HL-60 (cell line): Measurements from ENCODE around the gene MEF2A.

ENCODE experiments used
- DNase-seq, 2 experiments: peaks; one replicate each; pipeline ENCODE4 v3.0.0-alpha.2; 2010 to 2020; ENCODE audit warnings: low read depth in 1 of 2, low spot score in 1 of 2
- H3K27ac ChIP-seq: fragments of 250-450 bp; sonication (Bioruptor Pico); replicated peaks from 2 replicates; pipeline ENCODE4 v1.5.1; 2020; ENCODE audit warnings: mild to moderate bottlenecking, moderate library complexity
- H3K27me3 ChIP-seq: fragments of 250-450 bp; sonication (Bioruptor Pico); 2 replicates; pipeline ENCODE4 v1.5.1; 2021; ENCODE audit warnings: mild to moderate bottlenecking, moderate library complexity; ENCODE audit not compliant: insufficient read depth, poor library complexity, severe bottlenecking
- H3K4me3 ChIP-seq: replicated peaks from 2 replicates; pipeline ENCODE4 v1.5.1; 2011; ENCODE audit warnings: mild to moderate bottlenecking, control low read depth, low read length; ENCODE audit not compliant: insufficient read depth
- GABPA ChIP-seq: IDR thresholded peaks from 2 replicates; pipeline ENCODE4 v1.6.1; 2012; ENCODE audit warnings: low read depth
- POLR2AphosphoS5 ChIP-seq: IDR thresholded peaks from 2 replicates; pipeline ENCODE4 v1.6.1; 2012; ENCODE audit warnings: low read depth
- SPI1 ChIP-seq: IDR thresholded peaks from 2 replicates; pipeline ENCODE4 v1.6.1; 2012; ENCODE audit warnings: low read depth, mild to moderate bottlenecking, borderline replicate concordance
- TF ChIP-seq, protein P1 (sequence below): IDR thresholded peaks from one replicate; pipeline ENCODE4 v1.5.1; 2011; ENCODE audit warnings: low read length, control low read depth, inconsistent platforms; ENCODE audit not compliant: insufficient read depth
- TF ChIP-seq, protein P2 (sequence below): IDR thresholded peaks from 2 replicates; pipeline ENCODE4 v1.6.1; 2012; ENCODE audit warnings: low read depth; ENCODE audit not compliant: insufficient replicate concordance

The MEF2A gene

DNA sequence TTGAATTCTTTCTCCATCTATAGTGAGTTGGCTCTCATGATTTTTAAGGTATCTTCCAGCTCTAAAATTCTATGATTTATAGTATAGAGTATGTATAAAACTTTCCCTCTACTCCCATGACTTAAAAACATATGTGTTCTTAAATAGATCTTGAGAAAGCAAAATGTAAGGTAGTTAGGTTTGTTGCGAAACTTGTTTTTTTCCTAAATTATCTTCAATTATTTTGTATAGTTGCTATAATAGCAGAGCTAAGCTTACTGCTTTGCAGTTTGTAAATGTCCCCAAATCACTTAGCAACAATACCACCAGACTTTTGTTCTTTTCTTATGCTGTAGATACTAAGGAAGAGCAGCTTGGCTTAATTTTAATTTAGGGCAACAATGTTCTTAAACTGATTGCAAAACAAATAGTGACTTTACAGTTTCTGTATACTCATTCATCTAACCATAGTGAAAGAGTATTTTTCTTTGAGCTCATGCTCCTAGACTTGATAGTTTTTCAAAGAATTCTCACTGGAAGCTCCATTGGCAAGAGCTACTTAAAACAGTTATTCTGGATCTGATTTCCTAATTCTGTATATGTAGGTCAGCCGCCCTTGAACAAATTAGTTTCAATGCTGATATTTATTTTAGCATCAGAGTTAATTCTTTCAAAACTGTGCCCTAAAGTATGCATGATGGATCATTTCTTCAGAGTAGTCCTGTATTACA is 106.3 kb downstream of the MEF2A start:
- no peak overlapping the region for H3K27ac ChIP-seq
- no peak for DNase-seq
- no peaks in the 10 kb centered on the region for H3K27me3 ChIP-seq
- TF ChIP-seq GABPA, result no peak
- TF ChIP-seq POLR2AphosphoS5, result no peak
- TF ChIP-seq, protein P1, sequence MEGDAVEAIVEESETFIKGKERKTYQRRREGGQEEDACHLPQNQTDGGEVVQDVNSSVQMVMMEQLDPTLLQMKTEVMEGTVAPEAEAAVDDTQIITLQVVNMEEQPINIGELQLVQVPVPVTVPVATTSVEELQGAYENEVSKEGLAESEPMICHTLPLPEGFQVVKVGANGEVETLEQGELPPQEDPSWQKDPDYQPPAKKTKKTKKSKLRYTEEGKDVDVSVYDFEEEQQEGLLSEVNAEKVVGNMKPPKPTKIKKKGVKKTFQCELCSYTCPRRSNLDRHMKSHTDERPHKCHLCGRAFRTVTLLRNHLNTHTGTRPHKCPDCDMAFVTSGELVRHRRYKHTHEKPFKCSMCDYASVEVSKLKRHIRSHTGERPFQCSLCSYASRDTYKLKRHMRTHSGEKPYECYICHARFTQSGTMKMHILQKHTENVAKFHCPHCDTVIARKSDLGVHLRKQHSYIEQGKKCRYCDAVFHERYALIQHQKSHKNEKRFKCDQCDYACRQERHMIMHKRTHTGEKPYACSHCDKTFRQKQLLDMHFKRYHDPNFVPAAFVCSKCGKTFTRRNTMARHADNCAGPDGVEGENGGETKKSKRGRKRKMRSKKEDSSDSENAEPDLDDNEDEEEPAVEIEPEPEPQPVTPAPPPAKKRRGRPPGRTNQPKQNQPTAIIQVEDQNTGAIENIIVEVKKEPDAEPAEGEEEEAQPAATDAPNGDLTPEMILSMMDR, result no peak
- TF ChIP-seq, protein P2, sequence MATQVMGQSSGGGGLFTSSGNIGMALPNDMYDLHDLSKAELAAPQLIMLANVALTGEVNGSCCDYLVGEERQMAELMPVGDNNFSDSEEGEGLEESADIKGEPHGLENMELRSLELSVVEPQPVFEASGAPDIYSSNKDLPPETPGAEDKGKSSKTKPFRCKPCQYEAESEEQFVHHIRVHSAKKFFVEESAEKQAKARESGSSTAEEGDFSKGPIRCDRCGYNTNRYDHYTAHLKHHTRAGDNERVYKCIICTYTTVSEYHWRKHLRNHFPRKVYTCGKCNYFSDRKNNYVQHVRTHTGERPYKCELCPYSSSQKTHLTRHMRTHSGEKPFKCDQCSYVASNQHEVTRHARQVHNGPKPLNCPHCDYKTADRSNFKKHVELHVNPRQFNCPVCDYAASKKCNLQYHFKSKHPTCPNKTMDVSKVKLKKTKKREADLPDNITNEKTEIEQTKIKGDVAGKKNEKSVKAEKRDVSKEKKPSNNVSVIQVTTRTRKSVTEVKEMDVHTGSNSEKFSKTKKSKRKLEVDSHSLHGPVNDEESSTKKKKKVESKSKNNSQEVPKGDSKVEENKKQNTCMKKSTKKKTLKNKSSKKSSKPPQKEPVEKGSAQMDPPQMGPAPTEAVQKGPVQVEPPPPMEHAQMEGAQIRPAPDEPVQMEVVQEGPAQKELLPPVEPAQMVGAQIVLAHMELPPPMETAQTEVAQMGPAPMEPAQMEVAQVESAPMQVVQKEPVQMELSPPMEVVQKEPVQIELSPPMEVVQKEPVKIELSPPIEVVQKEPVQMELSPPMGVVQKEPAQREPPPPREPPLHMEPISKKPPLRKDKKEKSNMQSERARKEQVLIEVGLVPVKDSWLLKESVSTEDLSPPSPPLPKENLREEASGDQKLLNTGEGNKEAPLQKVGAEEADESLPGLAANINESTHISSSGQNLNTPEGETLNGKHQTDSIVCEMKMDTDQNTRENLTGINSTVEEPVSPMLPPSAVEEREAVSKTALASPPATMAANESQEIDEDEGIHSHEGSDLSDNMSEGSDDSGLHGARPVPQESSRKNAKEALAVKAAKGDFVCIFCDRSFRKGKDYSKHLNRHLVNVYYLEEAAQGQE, result no peak
- TF ChIP-seq SPI1, result no peak
- H3K4me3 ChIP-seq, result no peak overlapping the region

DNA sequence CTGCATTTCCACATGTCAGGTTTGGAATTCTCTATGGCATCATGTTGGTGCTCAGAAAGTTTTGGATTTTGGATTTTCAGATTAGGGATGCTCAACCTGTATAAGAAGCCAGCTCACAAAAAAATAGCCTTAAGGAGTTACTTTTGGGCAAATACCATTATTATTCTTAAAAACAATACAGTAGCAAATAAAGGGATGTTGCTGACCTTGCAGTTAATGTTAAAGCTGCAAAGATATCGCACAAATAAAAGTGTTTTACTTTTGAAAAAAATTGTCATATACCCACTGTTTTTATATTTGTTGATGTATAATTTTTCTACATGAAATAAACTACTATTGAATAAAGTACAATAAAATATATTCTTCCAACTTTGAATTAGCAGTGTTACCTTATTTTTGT is 107.3 kb downstream of the MEF2A start:
- TF ChIP-seq GABPA, result no peak

DNA sequence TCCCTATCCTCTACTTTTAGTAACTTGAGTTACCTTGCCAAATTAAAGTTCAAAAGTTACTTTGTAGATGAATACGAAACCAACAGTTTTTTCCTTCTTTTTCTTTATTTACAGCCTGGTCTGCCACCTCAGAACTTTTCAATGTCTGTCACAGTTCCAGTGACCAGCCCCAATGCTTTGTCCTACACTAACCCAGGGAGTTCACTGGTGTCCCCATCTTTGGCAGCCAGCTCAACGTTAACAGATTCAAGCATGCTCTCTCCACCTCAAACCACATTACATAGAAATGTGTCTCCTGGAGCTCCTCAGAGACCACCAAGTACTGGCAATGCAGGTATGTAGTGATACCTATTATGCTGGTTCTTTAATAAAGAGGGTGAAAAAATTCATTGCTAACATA is 108.5 kb downstream of the MEF2A start:
- no peak for DNase-seq
- H3K4me3 ChIP-seq, result no peak overlapping the region
- no peaks in the 10 kb centered on the region for H3K27me3 ChIP-seq
- no peak overlapping the region for H3K27ac ChIP-seq
- TF ChIP-seq, protein P1, result no peak
- TF ChIP-seq SPI1 (no peak), GABPA (no peak), POLR2AphosphoS5 (no peak)
- TF ChIP-seq, protein P2, result no peak

More for the DNA sequence above, 107.3 kb downstream of the MEF2A start:
- Histone ChIP-seq H3K27me3 (no peaks in the 10 kb centered on the region), H3K4me3 (no peak overlapping the region), H3K27ac (no peak overlapping the region)
- DNase-seq, result no peak

DNA sequence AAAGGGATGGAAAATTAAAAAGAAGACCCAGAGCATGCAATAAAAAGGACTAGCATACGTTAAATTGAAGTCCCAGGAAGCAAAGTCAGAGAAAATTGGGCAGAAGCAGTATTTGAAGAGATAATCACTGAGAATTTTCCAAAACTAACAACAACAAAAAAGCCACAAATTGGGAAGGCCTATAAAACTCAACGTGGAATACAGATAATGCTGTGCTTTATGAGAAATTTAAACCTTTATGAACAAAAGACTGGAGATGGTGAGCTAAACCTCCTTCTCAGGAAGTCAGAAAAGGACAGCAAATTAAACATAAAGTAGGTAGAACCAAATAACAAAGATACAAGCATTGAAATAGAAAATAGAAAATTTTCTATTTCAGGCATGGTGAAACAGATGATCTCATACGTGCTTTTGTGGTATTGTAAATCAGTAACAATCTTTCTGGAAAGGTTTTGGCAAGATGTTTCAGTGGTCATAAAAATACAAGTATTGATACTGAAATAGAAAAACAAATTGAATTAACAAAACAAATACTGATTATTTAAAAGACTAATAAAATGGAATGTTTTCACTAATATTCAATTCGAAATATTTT is 111.9 kb downstream of the MEF2A start:
- DNase-seq, result no peak
- H3K27ac ChIP-seq, result no peak overlapping the region
- H3K4me3 ChIP-seq, result no peak overlapping the region
- H3K27me3 ChIP-seq, result no peaks in the 10 kb centered on the region
- TF ChIP-seq, protein P2, result no peak
- no peak for TF ChIP-seq POLR2AphosphoS5
